Breast epithelium (tissue), 4 donors: ENCODE results near the gene TANC1. TPM values are rescaled to one million over a fixed set of nuclear protein-coding genes. Genes with fewer than 3 reads are reported as not detected.
A peak's percentile ranks its signal among the peaks of the same experiment; 100 is the strongest.

Source experiments
- DNase-seq, 2 donors: peaks; one replicate each; pipeline ENCODE4 v3.0.0-alpha.2; 2019; ENCODE audit warnings: low spot score in 2 of 2
- H3K27ac ChIP-seq, 2 donors: fragments of 200-600 bp; sonication (generic) in 1 of 2; one replicate each; pipeline ENCODE4 v1.5.1; 2016 to 2019; ENCODE audit warnings: mild to moderate bottlenecking in 1 of 2
- H3K27me3 ChIP-seq, 2 donors: fragments of 200-600 bp; sonication (generic) in 1 of 2; one replicate each; pipeline versions ENCODE4 v1.5.1 to v1.6.0; 2017 to 2019; ENCODE audit warnings: control low read depth in 1 of 2, mild to moderate bottlenecking in 1 of 2
- H3K36me3 ChIP-seq: fragments of 200-600 bp; one replicate; pipeline ENCODE4 v1.5.1; 2019
- H3K4me1 ChIP-seq, 2 donors: fragments of 200-600 bp; sonication (generic); one replicate each; pipeline ENCODE4 v1.5.1; 2016 to 2019; ENCODE audit warnings: control low read depth in 1 of 2
- H3K4me3 ChIP-seq, 3 donors: fragments of 200-600 bp; sonication (generic); 1 replicate in 2 of 3; 2 replicates in 1 of 3; pipeline ENCODE4 v1.5.1; 2016 to 2019; ENCODE audit warnings: mild to moderate bottlenecking in 3 of 3, moderate library complexity in 2 of 3
- H3K9me3 ChIP-seq, 2 donors: fragments of 200-600 bp; sonication (generic) in 1 of 2; one replicate each; pipeline ENCODE4 v1.5.1; 2016 to 2019; ENCODE audit warnings: control low read depth in 1 of 2
- CTCF ChIP-seq, 3 donors: fragments of 450-650 bp; IDR thresholded peaks; one replicate each; pipeline ENCODE4 v1.5.1; 2016 to 2017; ENCODE audit warnings: antibody characterized with exemption in 3 of 3, mild to moderate bottlenecking in 3 of 3, moderate library complexity in 3 of 3
- POLR2A ChIP-seq: fragments of 450-650 bp; IDR thresholded peaks from one replicate; pipeline ENCODE4 v1.6.1; 2016; ENCODE audit warnings: antibody characterized with exemption, mild to moderate bottlenecking, moderate library complexity
- POLR2AphosphoS5 ChIP-seq, 3 donors: sonication (generic); formaldehyde crosslinking; IDR thresholded peaks; one replicate each; pipeline ENCODE4 v1.6.1; 2017; ENCODE audit warnings: antibody characterized with exemption in 3 of 3
- intact Hi-C: fragments of 100-400 bp; cut with DNase I; formaldehyde crosslinking; loops from one replicate; pipeline ENCODE4 v1.15.1; 2023; ENCODE audit warnings: low total_unique reads
- total RNA-seq, 3 donors: library from RNA; depleted of rRNA; stranded (reverse); fragments of >200 nt; gene quantifications; one replicate each; pipeline ENCODE4 v1.1.0, GENCODE V29; 2016

The TANC1 gene
- total RNA-seq, 3 donors from 2014 or later: 18.9 to 62.3 (median 58.4) TPM

GRCh38 chr2:159156834-159157233 is 188.4 kb downstream of the TANC1 start:
- TF ChIP-seq POLR2A: no peak
- TF ChIP-seq CTCF (IDR thresholded peaks at IDR 0.05): no peak
- TF ChIP-seq POLR2AphosphoS5 (IDR thresholded peaks at IDR 0.05): no peak
- Histone ChIP-seq H3K4me1 (peaks cover 0 to 5% of the 10 kb centered on the region in 2 donors), H3K36me3 (no peaks in the 10 kb centered on the region), H3K4me3 (no peak overlapping the region), H3K27me3 (no peaks in the 10 kb centered on the region), H3K9me3 (no peaks in the 10 kb centered on the region), H3K27ac (peak overlapping the region in 1 of 2 donors; percentile 65)
- intact Hi-C loops: no loop called here
- no peak for DNase-seq

- TF ChIP-seq POLR2A: no peak
- intact Hi-C loops: no loop called here
- no peak for DNase-seq
- Histone ChIP-seq H3K27me3 (no peaks in the 10 kb centered on the region), H3K27ac (peak overlapping the region in 1 of 2 donors; percentile 65), H3K4me3 (no peak overlapping the region), H3K36me3 (no peaks in the 10 kb centered on the region), H3K4me1 (peaks cover 0 to 5% of the 10 kb centered on the region in 2 donors), H3K9me3 (no peaks in the 10 kb centered on the region)
These were observed 189.1 kb downstream of the TANC1 start for GRCh38 chr2:159157361-159158209.

- H3K4me3 ChIP-seq: no peak overlapping the region
- DNase-seq: no peak
- H3K9me3 ChIP-seq: no peaks in the 10 kb centered on the region
- no peaks in the 10 kb centered on the region for H3K27me3 ChIP-seq
- intact Hi-C loops: no loop called here
- H3K4me1 ChIP-seq: peaks cover 0 to 5% of the 10 kb centered on the region in 2 donors
- TF ChIP-seq POLR2A (no peak), POLR2AphosphoS5 (IDR thresholded peaks at IDR 0.05) (no peak), CTCF (IDR thresholded peaks at IDR 0.05) (no peak)
- H3K36me3 ChIP-seq: no peaks in the 10 kb centered on the region
- no peak overlapping the region for H3K27ac ChIP-seq
These were observed 192.0 kb downstream of the TANC1 start for GRCh38 chr2:159160412-159160811.

- H3K4me3 ChIP-seq: no peak overlapping the region
- no peaks in the 10 kb centered on the region for H3K4me1 ChIP-seq
- TF ChIP-seq POLR2A (no peak), CTCF (IDR thresholded peaks at IDR 0.05) (no peak), POLR2AphosphoS5 (IDR thresholded peaks at IDR 0.05) (no peak)
- H3K36me3 ChIP-seq: no peaks in the 10 kb centered on the region
- H3K9me3 ChIP-seq: no peaks in the 10 kb centered on the region
- no peaks in the 10 kb centered on the region for H3K27me3 ChIP-seq
- DNase-seq: no peak
- intact Hi-C loops: no loop called here
- no peak overlapping the region for H3K27ac ChIP-seq
These were observed 192.5 kb downstream of the TANC1 start for GRCh38 chr2:159160954-159161353.

- Histone ChIP-seq H3K4me3 (no peak overlapping the region), H3K4me1 (no peaks in the 10 kb centered on the region), H3K27me3 (no peaks in the 10 kb centered on the region), H3K36me3 (no peaks in the 10 kb centered on the region), H3K9me3 (no peaks in the 10 kb centered on the region), H3K27ac (no peak overlapping the region)
- intact Hi-C loops: no loop called here
- no peak for DNase-seq
- TF ChIP-seq CTCF (IDR thresholded peaks at IDR 0.05) (no peak), POLR2A (no peak), POLR2AphosphoS5 (IDR thresholded peaks at IDR 0.05) (no peak)
These were observed 195.5 kb downstream of the TANC1 start for GRCh38 chr2:159163930-159164329.
